CD4-positive, alpha-beta memory T cell (primary cell): Measurements from ENCODE around the gene ARHGEF19. TPM values are rescaled to one million over a fixed set of nuclear protein-coding genes. Genes with fewer than 3 reads are reported as not detected.

Source experiments
- CTCF ChIA-PET: fragments of 350-600 bp; sonication (Branson Sonifier 250); formaldehyde crosslinking; loops from one replicate; lab custom pipeline; 2021; ENCODE audit warnings: inconsistent platforms; ENCODE audit not compliant: partially characterized antibody; lab: Charles Lee
- POLR2A ChIA-PET: fragments of 350-600 bp; sonication (Branson Sonifier 250); formaldehyde crosslinking; loops from one replicate; lab custom pipeline; 2021; ENCODE audit not compliant: partially characterized antibody; lab: Charles Lee
- DNase-seq, 5 donors: peaks; one replicate each; pipeline versions ENCODE4 v3.0.0 to v3.0.0-alpha.2; 2020 to 2022; ENCODE audit warnings: mixed read lengths in 1 of 5
- H3K27ac ChIP-seq: one replicate; pipeline ENCODE4 v1.7.0; 2013; ENCODE audit warnings: low read depth, low read length
- H3K27me3 ChIP-seq: 2 replicates; pipeline ENCODE4 v1.7.0; 2013; ENCODE audit warnings: mild to moderate bottlenecking, low read length, moderate library complexity; ENCODE audit not compliant: insufficient read depth
- H3K36me3 ChIP-seq: 2 replicates; pipeline ENCODE4 v1.7.0; 2013; ENCODE audit warnings: mild to moderate bottlenecking, low read length, moderate library complexity; ENCODE audit not compliant: insufficient read depth
- H3K4me1 ChIP-seq: 2 replicates; pipeline ENCODE4 v1.7.0; 2013; ENCODE audit warnings: mild to moderate bottlenecking, low read length, moderate library complexity; ENCODE audit not compliant: insufficient read depth
- H3K4me3 ChIP-seq, 2 donors: one replicate each; pipeline ENCODE4 v1.7.0; 2013; ENCODE audit warnings: low read length in 2 of 2, mild to moderate bottlenecking in 1 of 2
- H3K9me3 ChIP-seq, 2 donors: one replicate each; pipeline ENCODE4 v1.7.0; 2013; ENCODE audit warnings: low read length in 2 of 2, control low read depth in 1 of 2; ENCODE audit not compliant: control insufficient read depth in 1 of 2
- H3K27ac Mint-ChIP-seq, 7 donors: one replicate each; pipeline ENCODE4 v1.8.0; 2020 to 2021; ENCODE audit warnings: mixed read lengths in 7 of 7, mild to moderate bottlenecking in 6 of 7, inconsistent platforms in 3 of 7, moderate library complexity in 3 of 7
- H3K27me3 Mint-ChIP-seq, 2 donors: one replicate each; pipeline ENCODE4 v1.8.0; 2020 to 2021; ENCODE audit warnings: mixed read lengths in 2 of 2
- H3K36me3 Mint-ChIP-seq, 2 donors: one replicate each; pipeline ENCODE4 v1.8.0; 2020 to 2021; ENCODE audit warnings: mixed read lengths in 2 of 2, inconsistent platforms in 1 of 2, mild to moderate bottlenecking in 1 of 2
- H3K4me1 Mint-ChIP-seq, 4 donors: one replicate each; pipeline ENCODE4 v1.8.0; 2020 to 2021; ENCODE audit warnings: mixed read lengths in 4 of 4, mild to moderate bottlenecking in 1 of 4
- H3K4me3 Mint-ChIP-seq, 8 donors: one replicate each; pipeline ENCODE4 v1.8.0; 2020 to 2021; ENCODE audit warnings: mixed read lengths in 8 of 8, mild to moderate bottlenecking in 7 of 8, moderate library complexity in 6 of 8, inconsistent platforms in 3 of 8
- H3K9me3 Mint-ChIP-seq, 8 donors: one replicate each; pipeline ENCODE4 v1.8.0; 2020 to 2021; ENCODE audit warnings: mixed read lengths in 8 of 8, mild to moderate bottlenecking in 5 of 8, inconsistent platforms in 3 of 8, moderate library complexity in 1 of 8
- intact Hi-C: fragments of 100-400 bp; cut with micrococcal nuclease; formaldehyde crosslinking; loops from one replicate; pipeline ENCODE4 v1.15.1; 2023
- polyA plus RNA-seq, 2 donors: library from polyadenylated mRNA; unstranded; fragments of 300-500 nt; fragmentation: Illumina TruSeq; gene quantifications; one replicate each; pipeline ENCODE4 v1.2.3, GENCODE V29; 2021
- total RNA-seq, 2 experiments: library from RNA; stranded (reverse); gene quantifications; one replicate each; pipeline ENCODE4 v1.2.3, GENCODE V29; 2021

ARHGEF19 gene
- total and polyA plus RNA-seq, 4 experiments from 2014 or later = 7.6 to 16.7 (median 12.1) TPM

DNA sequence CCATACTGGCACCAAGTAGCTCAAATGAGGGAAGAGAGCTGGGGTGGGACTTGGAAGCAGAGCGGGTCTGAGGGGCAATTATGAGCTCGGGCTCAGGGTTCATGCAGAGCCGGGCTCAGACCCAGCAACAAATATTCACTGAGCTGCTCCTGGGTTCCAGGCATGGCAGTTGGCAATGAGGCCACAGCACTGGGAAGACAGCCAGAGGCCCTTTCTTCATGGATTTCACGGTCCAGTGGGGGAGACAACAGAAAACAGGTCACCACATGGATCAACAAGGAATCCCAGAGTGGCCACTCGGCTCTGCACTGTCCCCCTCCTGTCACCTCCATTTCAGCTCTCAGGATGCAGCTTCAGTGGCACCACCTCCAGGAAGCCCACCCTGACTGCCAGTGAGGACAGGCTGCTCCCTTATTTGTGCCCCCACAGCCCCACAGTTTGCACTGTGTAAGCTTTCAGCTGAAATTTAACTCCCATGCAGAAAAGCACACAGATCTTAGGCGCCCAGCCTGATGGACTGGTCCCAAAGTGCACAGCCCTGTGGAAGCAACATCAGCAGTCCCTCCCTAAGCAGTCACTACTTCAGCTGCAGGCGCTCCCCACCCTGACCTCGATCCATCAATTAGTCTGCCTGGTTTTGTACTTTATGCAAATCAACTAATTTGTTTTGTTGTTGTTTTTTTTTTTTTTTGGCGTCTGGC is 22.4 kb downstream of the ARHGEF19 start:
- no peak overlapping the region for H3K27ac Mint-ChIP-seq
- H3K9me3 Mint-ChIP-seq = no peaks in the 10 kb centered on the region
- ChIA-PET CTCF (interaction anchor here (0.6 to 14.1 kb wide), 11 partner anchors 13 to 430 kb away, joined by 3 to 387 read pairs (median 4); partner anchors contain the start of gene FAM131C), POLR2A (interaction anchor here (2.1 kb wide), 1 partner anchor 111 kb away, joined by 7 read pairs; no protein-coding TSS in a partner anchor)
- H3K9me3 ChIP-seq = no peaks in the 10 kb centered on the region
- no peak overlapping the region for H3K27ac ChIP-seq
- H3K4me3 Mint-ChIP-seq = no peak overlapping the region
- no peak for DNase-seq
- H3K4me1 Mint-ChIP-seq = peaks cover 2 to 4% (median 3%) of the 10 kb centered on the region in 4 donors
- H3K36me3 Mint-ChIP-seq = no peaks in the 10 kb centered on the region
- peaks cover 5% of the 10 kb centered on the region for H3K4me1 ChIP-seq
- H3K27me3 Mint-ChIP-seq = peaks cover 4 to 10% of the 10 kb centered on the region in 2 donors
- H3K27me3 ChIP-seq = no peaks in the 10 kb centered on the region
- no peaks in the 10 kb centered on the region for H3K36me3 ChIP-seq
- intact Hi-C loops = no loop called here
- H3K4me3 ChIP-seq = no peak overlapping the region

GRCh38 chr1:16189003-16189402 is 23.4 kb downstream of the ARHGEF19 start:
- no peak overlapping the region for H3K27ac ChIP-seq
- no peaks in the 10 kb centered on the region for H3K9me3 Mint-ChIP-seq
- DNase-seq = no peak
- peaks cover 5% of the 10 kb centered on the region for H3K4me1 ChIP-seq
- H3K9me3 ChIP-seq = no peaks in the 10 kb centered on the region
- no peaks in the 10 kb centered on the region for H3K36me3 ChIP-seq
- H3K36me3 Mint-ChIP-seq = no peaks in the 10 kb centered on the region
- intact Hi-C loops = no loop called here
- no peak overlapping the region for H3K4me3 Mint-ChIP-seq
- no peaks in the 10 kb centered on the region for H3K27me3 ChIP-seq
- H3K4me3 ChIP-seq = no peak overlapping the region
- ChIA-PET CTCF (interaction anchor here (0.8 to 14.1 kb wide), 12 partner anchors 14 to 180 kb away, joined by 3 to 387 read pairs (median 5); partner anchors contain the start of gene FAM131C), POLR2A (interaction anchor here (1.0 kb wide), 1 partner anchor 110 kb away, joined by 3 read pairs; no protein-coding TSS in a partner anchor)
- peaks cover 2 to 4% (median 3%) of the 10 kb centered on the region in 4 donors for H3K4me1 Mint-ChIP-seq
- H3K27me3 Mint-ChIP-seq = peaks cover 4 to 10% of the 10 kb centered on the region in 2 donors
- H3K27ac Mint-ChIP-seq = no peak overlapping the region

GRCh38 chr1:16187748-16188401 is 24.6 kb downstream of the ARHGEF19 start:
- Histone ChIP-seq H3K36me3 (no peaks in the 10 kb centered on the region), H3K9me3 (no peaks in the 10 kb centered on the region), H3K27me3 (no peaks in the 10 kb centered on the region), H3K4me3 (no peak overlapping the region), H3K27ac (no peak overlapping the region), H3K4me1 (peaks cover 5% of the 10 kb centered on the region)
- CTCF ChIA-PET = interaction anchor here (1.0 to 14.1 kb wide), 7 partner anchors 15 to 178 kb away, joined by 3 to 387 read pairs (median 9); partner anchors contain the start of gene FAM131C
- H3K4me1 Mint-ChIP-seq = peaks cover 2 to 4% (median 3%) of the 10 kb centered on the region in 4 donors
- POLR2A ChIA-PET = interaction anchor here (1.0 to 2.0 kb wide), 2 partner anchors 109 kb away, joined by 3 to 10 read pairs; no protein-coding TSS in a partner anchor
- H3K4me3 Mint-ChIP-seq = no peak overlapping the region
- peak; percentile 63 to 79 (median 71) for DNase-seq
- H3K27ac Mint-ChIP-seq = no peak overlapping the region
- peaks cover 8 to 10% of the 10 kb centered on the region in 2 donors for H3K27me3 Mint-ChIP-seq
- H3K36me3 Mint-ChIP-seq = no peaks in the 10 kb centered on the region
- H3K9me3 Mint-ChIP-seq = no peaks in the 10 kb centered on the region
- intact Hi-C loops = loop anchor here (1.0 kb wide), 3 partner anchors 56 to 179 kb away; no protein-coding TSS in a partner anchor

- no peaks in the 10 kb centered on the region for H3K9me3 ChIP-seq
- Mint-ChIP-seq H3K36me3 (no peaks in the 10 kb centered on the region), H3K4me3 (no peak overlapping the region), H3K27me3 (peaks cover 8 to 10% of the 10 kb centered on the region in 2 donors), H3K4me1 (peaks cover 2 to 4% (median 3%) of the 10 kb centered on the region in 4 donors), H3K9me3 (no peaks in the 10 kb centered on the region), H3K27ac (no peak overlapping the region)
- H3K36me3 ChIP-seq = no peaks in the 10 kb centered on the region
- H3K27ac ChIP-seq = no peak overlapping the region
- no peak overlapping the region for H3K4me3 ChIP-seq
- H3K4me1 ChIP-seq = peaks cover 5% of the 10 kb centered on the region
- DNase-seq = no peak
- POLR2A ChIA-PET = interaction anchor here (2.0 kb wide), 1 partner anchor 108 kb away, joined by 10 read pairs; no protein-coding TSS in a partner anchor
- intact Hi-C loops = loop anchor here (1.0 kb wide), 3 partner anchors 58 to 177 kb away; no protein-coding TSS in a partner anchor
- no peaks in the 10 kb centered on the region for H3K27me3 ChIP-seq
- CTCF ChIA-PET = interaction anchor here (0.7 to 14.1 kb wide), 10 partner anchors 16 to 382 kb away, joined by 3 to 387 read pairs (median 4); partner anchors contain the start of genes EPHA2 and FAM131C
Measured at GRCh38 chr1:16186655-16187235, 25.7 kb downstream of the ARHGEF19 start.

DNA sequence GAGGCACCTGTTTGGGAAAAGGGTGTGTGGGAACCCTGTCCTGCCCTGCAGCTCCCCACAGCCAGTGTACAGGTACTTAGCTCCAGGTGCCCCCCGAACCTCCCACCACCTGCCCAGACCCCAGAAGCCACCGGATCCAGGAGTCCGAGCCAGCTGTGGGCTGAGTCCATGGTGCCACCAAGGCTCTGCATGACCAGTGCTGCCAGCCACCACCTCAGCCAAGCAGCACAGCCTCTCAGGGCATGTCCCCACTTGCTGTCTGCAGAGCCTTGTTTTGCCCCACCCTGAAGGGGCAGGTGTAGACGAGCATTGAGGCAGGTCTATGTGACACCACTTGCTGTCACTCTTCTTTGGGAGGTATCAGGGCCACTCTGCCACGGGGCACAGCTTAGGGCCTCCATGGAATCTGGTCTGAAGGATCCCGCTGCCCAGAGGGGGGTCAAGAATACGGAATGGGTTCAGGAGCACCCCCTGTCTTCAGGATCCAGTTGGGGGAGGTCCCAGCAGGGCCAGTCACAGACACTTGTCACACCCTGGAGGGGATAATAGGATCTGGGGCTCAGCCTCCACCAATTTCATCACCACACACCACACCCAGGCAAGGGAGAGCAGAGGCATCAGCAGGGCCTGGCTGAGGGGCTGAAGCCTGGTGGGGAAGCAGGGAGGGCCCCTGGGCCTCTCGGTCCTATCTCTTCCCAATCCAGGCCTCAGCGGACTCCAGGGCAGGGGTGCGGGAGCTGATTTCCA is 27.7 kb downstream of the ARHGEF19 start:
- Mint-ChIP-seq H3K9me3 (no peaks in the 10 kb centered on the region), H3K27ac (no peak overlapping the region), H3K27me3 (peaks cover 8% of the 10 kb centered on the region in 2 donors), H3K4me1 (peaks cover 2 to 4% (median 3%) of the 10 kb centered on the region in 4 donors), H3K36me3 (no peaks in the 10 kb centered on the region), H3K4me3 (no peak overlapping the region)
- intact Hi-C loops = no loop called here
- H3K27me3 ChIP-seq = no peaks in the 10 kb centered on the region
- no peak overlapping the region for H3K27ac ChIP-seq
- H3K9me3 ChIP-seq = no peaks in the 10 kb centered on the region
- ChIA-PET CTCF (interaction anchor here (14.1 kb wide), 1 partner anchor 106 kb away, joined by 387 read pairs; the partner anchor contains the start of gene FAM131C), POLR2A (no interaction called here)
- no peaks in the 10 kb centered on the region for H3K36me3 ChIP-seq
- DNase-seq = no peak
- peaks cover 5% of the 10 kb centered on the region for H3K4me1 ChIP-seq
- H3K4me3 ChIP-seq = no peak overlapping the region

DNA sequence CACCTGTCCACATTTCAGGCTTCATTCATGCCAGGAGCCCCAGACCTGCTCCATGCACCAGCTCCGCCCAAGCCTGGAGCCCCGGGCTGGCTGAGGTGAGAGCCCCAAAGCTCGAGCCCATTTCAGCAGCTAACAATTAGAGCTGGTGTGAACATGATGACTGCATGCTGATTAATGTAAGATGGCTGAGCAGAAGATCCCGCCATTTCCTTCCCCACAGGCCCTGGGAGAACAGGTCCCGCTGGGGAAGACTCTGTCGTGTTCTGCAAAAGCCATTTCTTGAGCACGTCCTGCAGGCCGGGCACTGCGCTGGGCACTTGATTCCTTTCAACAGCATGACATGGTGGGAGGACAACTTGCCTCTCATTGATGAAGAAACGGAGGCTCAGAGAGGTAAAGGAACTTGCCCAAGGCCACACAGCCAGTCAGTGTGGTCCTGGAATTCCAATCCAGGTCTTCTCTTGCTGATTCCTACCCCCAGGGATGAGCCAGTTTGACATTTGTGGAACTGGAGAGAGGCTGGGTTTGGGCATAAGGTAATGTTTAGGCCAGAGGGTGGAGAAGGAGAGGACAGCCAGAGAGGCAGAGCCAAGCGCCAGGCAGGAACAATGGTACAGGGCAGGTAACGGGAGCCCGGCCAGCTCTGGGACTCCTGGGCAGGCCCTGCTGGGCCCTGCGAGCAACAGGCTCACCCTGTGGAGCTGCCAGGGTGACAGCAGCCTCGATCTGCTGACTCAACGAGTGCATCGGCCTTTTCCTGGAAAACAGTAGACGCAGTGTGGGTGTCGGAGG is 28.5 kb downstream of the ARHGEF19 start:
- Mint-ChIP-seq H3K27me3 (peaks cover 4 to 6% of the 10 kb centered on the region in 2 donors), H3K9me3 (no peaks in the 10 kb centered on the region), H3K27ac (no peak overlapping the region), H3K36me3 (no peaks in the 10 kb centered on the region), H3K4me1 (peaks cover 0 to 4% (median 3%) of the 10 kb centered on the region in 4 donors), H3K4me3 (no peak overlapping the region)
- intact Hi-C loops = no loop called here
- ChIA-PET CTCF (interaction anchor here (14.1 kb wide), 1 partner anchor 105 kb away, joined by 387 read pairs; the partner anchor contains the start of gene FAM131C), POLR2A (no interaction called here)
- H3K27me3 ChIP-seq = no peaks in the 10 kb centered on the region
- no peak overlapping the region for H3K4me3 ChIP-seq
- H3K36me3 ChIP-seq = no peaks in the 10 kb centered on the region
- no peaks in the 10 kb centered on the region for H3K9me3 ChIP-seq
- H3K4me1 ChIP-seq = peaks cover 5% of the 10 kb centered on the region
- DNase-seq = no peak
- H3K27ac ChIP-seq = no peak overlapping the region
